ENCODE measurements around the gene RINT1. TPM values are rescaled to one million over a fixed set of nuclear protein-coding genes. Genes with fewer than 3 reads are reported as not detected.

RINT1 gene
- total RNA-seq, 1 donor from 2014 or later = 21.9 TPM

DNA sequence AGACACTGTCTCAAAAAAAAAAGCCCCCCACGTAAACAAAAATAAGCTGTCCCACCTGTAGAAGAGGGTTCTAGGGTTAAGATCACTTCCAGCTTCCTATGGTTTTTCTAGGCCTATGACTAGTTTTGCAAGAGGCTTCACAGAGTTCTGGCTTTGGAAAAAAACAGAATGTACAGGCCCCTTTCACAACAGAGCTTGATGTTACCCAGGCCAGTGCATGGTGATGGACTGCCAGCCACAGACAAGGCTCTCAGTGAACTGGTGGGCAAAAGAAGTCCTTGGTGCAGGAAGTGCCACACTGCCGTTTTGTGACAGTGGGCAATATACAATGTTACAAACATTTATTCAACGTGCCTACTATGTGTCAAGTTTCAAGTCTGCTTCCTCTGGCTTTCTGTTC, 67.5 kb downstream of the RINT1 start:
- Histone ChIP-seq H3K4me3 (ENCODE audit: low read depth, low read length) (no peak overlapping the region), H3K36me3 (ENCODE audit: control insufficient read depth, insufficient read depth, low read length) (no peaks in the 10 kb centered on the region), H3K27me3 (ENCODE audit: control insufficient read depth, insufficient read depth, low read length) (no peaks in the 10 kb centered on the region)
- no peak for DNase-seq (ENCODE audit: low read depth)
- no peak for TF ChIP-seq CTCF (IDR thresholded peaks at IDR 0.05; ENCODE audit: insufficient read depth, low read length, poor library complexity, severe bottlenecking)

- no peaks in the 10 kb centered on the region for H3K36me3 ChIP-seq (ENCODE audit: control insufficient read depth, insufficient read depth, low read length)
- DNase-seq (ENCODE audit: low read depth) = no peak
- H3K27me3 ChIP-seq (ENCODE audit: control insufficient read depth, insufficient read depth, low read length) = no peaks in the 10 kb centered on the region
- no peak for TF ChIP-seq CTCF (IDR thresholded peaks at IDR 0.05; ENCODE audit: insufficient read depth, low read length, poor library complexity, severe bottlenecking)
- no peak overlapping the region for H3K4me3 ChIP-seq (ENCODE audit: low read depth, low read length)
Observed at GRCh38 chr7:105600720-105601550, 68.9 kb downstream of the RINT1 start.

DNA sequence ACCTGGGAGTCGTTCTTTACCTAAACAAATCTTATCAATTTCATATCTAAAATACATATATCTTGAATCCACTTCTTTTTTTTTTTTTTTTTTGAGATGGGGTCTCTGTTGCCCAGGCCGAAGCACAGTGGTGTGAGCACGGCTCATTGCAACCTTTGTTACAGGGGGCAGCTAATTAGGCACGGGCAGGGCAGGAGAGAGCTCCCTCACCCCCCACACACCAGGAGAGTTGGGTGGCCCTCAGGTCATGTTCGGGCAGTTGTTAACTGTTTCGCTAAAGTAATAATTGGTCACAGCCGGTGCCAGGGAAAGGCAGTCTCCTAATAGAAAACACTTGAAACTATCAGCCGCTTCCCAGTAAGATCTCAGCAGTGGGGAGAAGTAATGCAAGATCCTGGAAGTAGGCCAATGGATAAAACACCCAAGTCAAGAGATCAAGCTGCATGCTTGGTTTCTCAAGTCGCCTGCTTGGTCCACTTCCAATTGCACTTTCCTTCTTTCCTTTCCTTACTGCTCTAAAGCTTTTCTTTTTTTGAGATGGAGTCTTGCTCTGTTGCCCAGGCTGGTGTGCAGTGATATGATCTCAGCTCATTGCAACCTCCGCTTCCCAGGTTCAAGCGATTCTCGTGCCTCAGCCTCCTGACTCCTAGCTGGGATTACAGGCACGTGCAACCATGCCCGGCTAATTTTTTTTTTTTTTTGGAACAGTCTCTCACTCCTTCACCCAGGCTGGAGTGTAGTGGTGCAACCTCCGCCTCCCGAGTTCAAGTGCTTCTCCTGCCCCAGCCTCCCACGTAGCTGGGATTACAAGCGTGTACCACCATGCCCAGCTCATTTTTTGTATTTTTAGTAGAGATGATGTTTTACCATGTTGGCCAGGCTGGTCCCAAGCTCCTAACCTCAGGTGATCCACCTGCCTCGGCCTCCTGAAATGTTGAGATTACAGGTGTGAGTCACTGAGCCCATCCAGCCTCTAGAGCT, 70.6 kb downstream of the RINT1 start:
- no peak for TF ChIP-seq CTCF (IDR thresholded peaks at IDR 0.05; ENCODE audit: insufficient read depth, low read length, poor library complexity, severe bottlenecking)
- DNase-seq (ENCODE audit: low read depth) = no peak
- no peaks in the 10 kb centered on the region for H3K27me3 ChIP-seq (ENCODE audit: control insufficient read depth, insufficient read depth, low read length)
- H3K4me3 ChIP-seq (ENCODE audit: low read depth, low read length) = no peak overlapping the region
- no peaks in the 10 kb centered on the region for H3K36me3 ChIP-seq (ENCODE audit: control insufficient read depth, insufficient read depth, low read length)

- DNase-seq (ENCODE audit: low read depth) = no peak
- H3K27me3 ChIP-seq (ENCODE audit: control insufficient read depth, insufficient read depth, low read length) = peaks cover 3% of the 10 kb centered on the region
- H3K36me3 ChIP-seq (ENCODE audit: control insufficient read depth, insufficient read depth, low read length) = no peaks in the 10 kb centered on the region
- no peak overlapping the region for H3K4me3 ChIP-seq (ENCODE audit: low read depth, low read length)
- no peak for TF ChIP-seq CTCF (IDR thresholded peaks at IDR 0.05; ENCODE audit: insufficient read depth, low read length, poor library complexity, severe bottlenecking)
Observed at GRCh38 chr7:105610165-105610930, 78.3 kb downstream of the RINT1 start.

DNA sequence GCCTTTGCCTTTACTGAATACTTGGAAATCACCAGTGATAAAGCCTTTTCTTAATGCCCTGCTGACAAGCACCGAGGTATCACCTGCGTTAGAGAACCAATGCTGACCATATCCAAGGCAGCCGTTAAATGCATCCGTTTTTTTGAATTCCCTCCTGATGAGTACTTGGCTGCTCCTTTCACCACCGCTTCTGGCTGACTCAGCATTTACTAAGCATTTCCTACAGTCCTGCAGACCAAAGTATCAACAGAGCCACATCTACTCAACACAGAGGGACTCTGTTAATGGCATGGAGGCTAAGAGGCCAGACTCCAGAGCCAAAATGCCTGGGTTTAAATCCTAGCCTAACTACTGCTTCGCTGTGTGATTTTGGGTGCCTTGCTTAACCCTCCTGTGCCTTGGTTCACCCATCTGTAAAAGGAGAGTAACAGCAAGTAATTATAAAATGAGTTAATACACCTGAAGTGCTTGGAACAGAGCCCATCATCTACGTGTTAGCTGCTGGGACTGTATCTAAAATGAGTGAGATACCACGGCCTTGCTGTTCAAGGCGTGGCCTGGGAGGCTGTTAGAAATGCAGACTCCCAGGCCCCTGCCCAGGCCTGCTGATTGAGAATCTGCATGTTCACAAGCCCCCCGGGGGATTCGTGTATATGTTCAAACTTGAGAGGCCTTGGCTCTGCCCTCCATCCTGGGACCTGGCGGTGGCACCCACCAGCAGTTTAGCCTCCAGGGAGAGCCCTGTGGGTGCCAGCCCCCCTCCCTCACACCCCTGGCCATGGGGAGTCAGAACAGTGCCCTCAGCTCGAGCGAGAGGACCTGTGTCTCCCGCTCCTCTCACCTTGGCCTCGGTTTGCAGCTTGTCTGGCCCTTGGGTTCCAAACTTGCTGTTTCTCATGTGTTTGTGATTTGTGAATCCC, 80.1 kb downstream of the RINT1 start:
- H3K27me3 ChIP-seq (ENCODE audit: control insufficient read depth, insufficient read depth, low read length) = peaks cover 3% of the 10 kb centered on the region
- no peak for TF ChIP-seq CTCF (IDR thresholded peaks at IDR 0.05; ENCODE audit: insufficient read depth, low read length, poor library complexity, severe bottlenecking)
- no peak for DNase-seq (ENCODE audit: low read depth)
- H3K4me3 ChIP-seq (ENCODE audit: low read depth, low read length) = no peak overlapping the region
- no peaks in the 10 kb centered on the region for H3K36me3 ChIP-seq (ENCODE audit: control insufficient read depth, insufficient read depth, low read length)
